BJ (cell line): Measurements from ENCODE around the gene METTL25. TPM values are rescaled to one million over a fixed set of nuclear protein-coding genes. Genes with fewer than 3 reads are reported as not detected.

Experiments used
- CTCF ChIA-PET: fragments of 350-600 bp; formaldehyde crosslinking; extraction: SDS; loops from one replicate; lab custom pipeline; 2021; ENCODE audit warnings: antibody characterized with exemption, inconsistent platforms; lab: Yijun Ruan, JAX
- POLR2A ChIA-PET: fragments of 300-600 bp; sonication (Branson Sonifier 250); formaldehyde crosslinking; extraction: SDS; loops from one replicate; lab custom pipeline; 2021; ENCODE audit warnings: antibody characterized with exemption; lab: Charles Lee
- DNase-seq: peaks from one replicate; pipeline ENCODE4 v3.0.0-alpha.2; 2011; ENCODE audit warnings: low read depth
- H3K27me3 ChIP-seq: 2 replicates; pipeline ENCODE4 v1.6.0; 2011; ENCODE audit warnings: low read length; ENCODE audit not compliant: control insufficient read depth, insufficient read depth
- H3K36me3 ChIP-seq: 2 replicates; pipeline ENCODE4 v1.5.1; 2011; ENCODE audit warnings: low read length; ENCODE audit not compliant: control insufficient read depth, insufficient read depth
- H3K4me3 ChIP-seq: 2 replicates; pipeline ENCODE4 v1.5.1; 2011; ENCODE audit warnings: low read depth, mild to moderate bottlenecking, control low read depth, low read length
- polyA plus RNA-seq: library from polyadenylated mRNA; depleted of rRNA; stranded (reverse); fragments of >200 nt; gene quantifications from 2 replicates; pipeline ENCODE4 v1.2.3, GENCODE V29; 2011
- TF ChIP-seq, protein P1 (sequence below): IDR thresholded peaks from 2 replicates; pipeline ENCODE4 v1.5.1; 2011; ENCODE audit warnings: low read depth, mild to moderate bottlenecking, control low read depth, inconsistent platforms, low read length, moderate library complexity; ENCODE audit not compliant: insufficient read depth

The METTL25 gene
- polyA plus RNA-seq, 1 experiment = 2.3 TPM

DNA sequence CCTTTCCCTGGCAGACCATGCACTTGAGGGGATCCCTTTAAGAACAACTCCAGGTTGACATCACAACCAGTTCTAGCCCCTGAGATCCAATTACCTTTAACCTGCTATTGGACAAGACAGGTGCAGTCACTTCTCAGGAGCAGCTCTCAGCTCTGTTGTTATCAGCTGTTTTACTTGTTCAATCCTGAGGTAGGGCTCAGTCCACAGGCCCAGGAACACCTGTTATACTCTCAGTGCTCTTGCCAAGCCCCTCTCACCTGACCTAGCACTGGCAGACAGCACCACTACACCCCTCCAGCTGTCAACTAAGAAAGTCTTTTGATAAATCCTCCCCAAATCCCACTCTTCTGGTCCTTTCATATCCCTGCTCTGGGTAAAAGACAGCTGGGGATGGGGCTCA, 164.4 kb downstream of the METTL25 start:
- CTCF ChIA-PET = interaction anchor here (0.6 kb wide), 1 partner anchor 649 kb away, joined by 3 read pairs; no protein-coding TSS in a partner anchor
- H3K27me3 ChIP-seq = no peaks in the 10 kb centered on the region
- POLR2A ChIA-PET = no interaction called here
- DNase-seq = no peak
- H3K36me3 ChIP-seq = no peaks in the 10 kb centered on the region
- TF ChIP-seq, protein P1, sequence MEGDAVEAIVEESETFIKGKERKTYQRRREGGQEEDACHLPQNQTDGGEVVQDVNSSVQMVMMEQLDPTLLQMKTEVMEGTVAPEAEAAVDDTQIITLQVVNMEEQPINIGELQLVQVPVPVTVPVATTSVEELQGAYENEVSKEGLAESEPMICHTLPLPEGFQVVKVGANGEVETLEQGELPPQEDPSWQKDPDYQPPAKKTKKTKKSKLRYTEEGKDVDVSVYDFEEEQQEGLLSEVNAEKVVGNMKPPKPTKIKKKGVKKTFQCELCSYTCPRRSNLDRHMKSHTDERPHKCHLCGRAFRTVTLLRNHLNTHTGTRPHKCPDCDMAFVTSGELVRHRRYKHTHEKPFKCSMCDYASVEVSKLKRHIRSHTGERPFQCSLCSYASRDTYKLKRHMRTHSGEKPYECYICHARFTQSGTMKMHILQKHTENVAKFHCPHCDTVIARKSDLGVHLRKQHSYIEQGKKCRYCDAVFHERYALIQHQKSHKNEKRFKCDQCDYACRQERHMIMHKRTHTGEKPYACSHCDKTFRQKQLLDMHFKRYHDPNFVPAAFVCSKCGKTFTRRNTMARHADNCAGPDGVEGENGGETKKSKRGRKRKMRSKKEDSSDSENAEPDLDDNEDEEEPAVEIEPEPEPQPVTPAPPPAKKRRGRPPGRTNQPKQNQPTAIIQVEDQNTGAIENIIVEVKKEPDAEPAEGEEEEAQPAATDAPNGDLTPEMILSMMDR = no peak
- H3K4me3 ChIP-seq = no peak overlapping the region

GRCh38 chr12:82523996-82524395, 165.7 kb downstream of the METTL25 start:
- Histone ChIP-seq H3K27me3 (no peaks in the 10 kb centered on the region), H3K36me3 (no peaks in the 10 kb centered on the region), H3K4me3 (no peak overlapping the region)
- DNase-seq = no peak
- CTCF ChIA-PET = interaction anchor here (1.1 to 1.6 kb wide), 3 partner anchors 13 to 166 kb away, joined by 3 read pairs; partner anchors contain the start of genes CCDC59 and METTL25
- POLR2A ChIA-PET = interaction anchor here (0.7 kb wide), 1 partner anchor 48 kb away, joined by 4 read pairs; no protein-coding TSS in a partner anchor
- TF ChIP-seq, protein P1 = no peak

DNA sequence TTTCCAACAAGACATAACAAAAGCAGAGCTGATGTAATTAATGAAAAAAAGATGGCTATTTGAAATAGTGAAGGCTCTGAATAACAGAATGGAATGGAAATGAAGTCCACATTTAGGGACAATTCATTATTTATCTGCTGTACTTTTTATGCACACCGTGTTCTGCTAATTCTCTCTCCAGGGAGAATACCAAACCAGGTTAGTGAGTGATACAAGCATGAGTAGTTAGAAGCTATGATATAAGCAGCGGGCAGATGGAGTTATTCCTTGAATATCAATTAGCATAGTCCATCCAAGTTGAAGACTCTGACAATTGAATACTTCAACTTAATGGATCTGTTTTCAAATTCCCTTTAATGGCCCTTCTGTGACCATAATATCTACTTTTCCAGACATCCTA, 166.3 kb downstream of the METTL25 start:
- Histone ChIP-seq H3K36me3 (no peaks in the 10 kb centered on the region), H3K27me3 (no peaks in the 10 kb centered on the region), H3K4me3 (no peak overlapping the region)
- ChIA-PET POLR2A (interaction anchor here (0.7 kb wide), 1 partner anchor 48 kb away, joined by 4 read pairs; no protein-coding TSS in a partner anchor), CTCF (interaction anchor here (0.6 to 1.6 kb wide), 4 partner anchors 12 to 443 kb away, joined by 3 read pairs; partner anchors contain the start of genes CCDC59 and METTL25)
- DNase-seq = no peak
- TF ChIP-seq, protein P1 = no peak

- no peaks in the 10 kb centered on the region for H3K36me3 ChIP-seq
- TF ChIP-seq, protein P1 = no peak
- ChIA-PET POLR2A (no interaction called here), CTCF (interaction anchor here (0.7 to 1.6 kb wide), 3 partner anchors 153 to 1850 kb away, joined by 3 to 4 read pairs (median 4); partner anchors contain the start of genes CCDC59 and METTL25)
- no peak for DNase-seq
- no peak overlapping the region for H3K4me3 ChIP-seq
- H3K27me3 ChIP-seq = no peaks in the 10 kb centered on the region
Measured at GRCh38 chr12:82525616-82526015, 167.3 kb downstream of the METTL25 start.

GRCh38 chr12:82527165-82527780, 168.9 kb downstream of the METTL25 start:
- CTCF ChIA-PET = interaction anchor here (1.0 kb wide), 1 partner anchor 159 kb away, joined by 4 read pairs; the partner anchor contains the start of gene TMTC2
- TF ChIP-seq, protein P1 = peak; percentile 88
- no peak overlapping the region for H3K4me3 ChIP-seq

More at GRCh38 chr12:82527165-82527780, 168.9 kb downstream of the METTL25 start:
- POLR2A ChIA-PET = interaction anchor here (0.6 kb wide), 1 partner anchor 1542 kb away, joined by 3 read pairs; no protein-coding TSS in a partner anchor
- Histone ChIP-seq H3K36me3 (no peaks in the 10 kb centered on the region), H3K27me3 (no peaks in the 10 kb centered on the region)
- peak; percentile 8 for DNase-seq
